ENCODE data around the gene DEPP1. TPM values are rescaled to one million over a fixed set of nuclear protein-coding genes. Genes with fewer than 3 reads are reported as not detected.

The DEPP1 gene
- total and polyA plus RNA-seq, 2 of the 13 experiments (the other 11 are each of a cell fraction or from before 2014, with no cell fraction given), result 14.8 to 270 TPM

DNA sequence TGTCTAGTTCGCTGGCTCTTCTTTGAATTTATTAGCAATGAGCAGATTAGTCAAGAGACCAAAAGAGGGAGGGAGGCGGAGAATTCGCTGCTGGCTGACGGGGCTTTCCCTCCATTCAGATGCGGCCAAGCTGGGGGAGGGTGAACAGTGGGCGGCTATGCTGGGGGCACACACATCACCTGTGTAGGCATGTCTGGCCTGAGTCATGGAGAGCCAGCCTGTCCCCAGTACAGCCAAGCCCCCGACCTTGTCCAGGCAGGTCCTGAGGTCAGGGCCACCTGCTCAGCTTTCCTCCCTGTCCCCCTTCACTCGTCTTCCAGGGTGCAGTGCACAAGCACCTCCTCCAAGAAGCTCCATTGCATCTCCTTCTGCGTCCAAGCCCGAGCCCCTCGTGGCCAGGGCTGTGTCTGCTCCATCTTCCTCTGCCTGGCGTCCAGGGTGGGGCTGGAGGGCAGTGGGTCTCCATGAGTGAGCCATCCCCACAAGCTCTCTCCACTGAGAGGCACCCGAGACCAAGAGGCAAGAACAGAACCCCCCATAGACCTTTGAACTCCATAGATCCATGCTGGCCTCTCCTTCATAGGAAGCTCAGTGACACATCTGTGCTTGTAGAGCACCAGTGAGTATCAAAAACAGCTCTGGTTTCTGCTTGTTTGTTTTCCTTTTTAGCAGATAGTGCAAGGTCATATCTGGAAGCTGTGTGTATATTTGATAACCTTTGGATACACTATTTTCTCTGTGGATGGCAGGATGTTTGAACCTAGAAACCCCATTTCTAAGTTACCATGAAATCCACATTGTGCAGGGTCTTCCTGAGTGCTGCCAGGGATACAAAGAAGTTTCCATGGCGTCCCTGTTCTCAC is 1.9 kb upstream of the DEPP1 start (continued):
- TF ChIP-seq ZNF709 (CRISPR knock-in tag; IDR thresholded peaks at IDR 0.05) (no peak), ZBTB14 (CRISPR knock-in tag; IDR thresholded peaks at IDR 0.05) (no peak), CEBPZ (IDR thresholded peaks at IDR 0.05; ENCODE audit: low read length) (no peak), NR0B2 (CRISPR knock-in tag; IDR thresholded peaks at IDR 0.05) (no peak), PRPF4 (IDR thresholded peaks at IDR 0.05; ENCODE audit: low read depth, low read length, poor library complexity, severe bottlenecking) (no peak), ZNF225 (CRISPR knock-in tag; IDR thresholded peaks at IDR 0.05) (no peak), HOXA9 (CRISPR knock-in tag; IDR thresholded peaks at IDR 0.05; ENCODE audit: borderline replicate concordance) (no peak), NBN (conservative IDR thresholded peaks at IDR 0.05) (no peak), PPARG (CRISPR knock-in tag; conservative IDR thresholded peaks at IDR 0.05) (peak; percentile 91), SIX4 (CRISPR knock-in tag; IDR thresholded peaks at IDR 0.05) (peak; percentile 90; the same call in 1 of the 2 replicates), ZNF367 (CRISPR knock-in tag; IDR thresholded peaks at IDR 0.05; ENCODE audit: borderline replicate concordance) (no peak), MED8 (CRISPR knock-in tag; IDR thresholded peaks at IDR 0.05; ENCODE audit: insufficient replicate concordance) (peak; percentile 65), ZNF792 (CRISPR knock-in tag; IDR thresholded peaks at IDR 0.05) (peak; percentile 80; the same call in 1 of the 2 replicates), FIP1L1 (IDR thresholded peaks at IDR 0.05; ENCODE audit: borderline replicate concordance, insufficient read depth, low read depth, low read length) (no peak), POLR2AphosphoS5 (IDR thresholded peaks at IDR 0.05; ENCODE audit: low read depth, low read length) (peak; percentile 19; the same call in 1 of the 2 replicates), IRF1 (CRISPR knock-in tag; IDR thresholded peaks at IDR 0.05; ENCODE audit: low read depth) (no peak), CREBL2 (CRISPR knock-in tag; IDR thresholded peaks at IDR 0.05; ENCODE audit: borderline replicate concordance) (peak; percentile 51; the same call in 1 of the 2 replicates)
- TF ChIP-seq, protein P1, sequence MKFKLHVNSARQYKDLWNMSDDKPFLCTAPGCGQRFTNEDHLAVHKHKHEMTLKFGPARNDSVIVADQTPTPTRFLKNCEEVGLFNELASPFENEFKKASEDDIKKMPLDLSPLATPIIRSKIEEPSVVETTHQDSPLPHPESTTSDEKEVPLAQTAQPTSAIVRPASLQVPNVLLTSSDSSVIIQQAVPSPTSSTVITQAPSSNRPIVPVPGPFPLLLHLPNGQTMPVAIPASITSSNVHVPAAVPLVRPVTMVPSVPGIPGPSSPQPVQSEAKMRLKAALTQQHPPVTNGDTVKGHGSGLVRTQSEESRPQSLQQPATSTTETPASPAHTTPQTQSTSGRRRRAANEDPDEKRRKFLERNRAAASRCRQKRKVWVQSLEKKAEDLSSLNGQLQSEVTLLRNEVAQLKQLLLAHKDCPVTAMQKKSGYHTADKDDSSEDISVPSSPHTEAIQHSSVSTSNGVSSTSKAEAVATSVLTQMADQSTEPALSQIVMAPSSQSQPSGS (CRISPR knock-in tag; IDR thresholded peaks at IDR 0.05), result no peak; the same call in 1 of the 2 replicates
